ENCODE results near the gene FNBP1.

The FNBP1 gene

DNA sequence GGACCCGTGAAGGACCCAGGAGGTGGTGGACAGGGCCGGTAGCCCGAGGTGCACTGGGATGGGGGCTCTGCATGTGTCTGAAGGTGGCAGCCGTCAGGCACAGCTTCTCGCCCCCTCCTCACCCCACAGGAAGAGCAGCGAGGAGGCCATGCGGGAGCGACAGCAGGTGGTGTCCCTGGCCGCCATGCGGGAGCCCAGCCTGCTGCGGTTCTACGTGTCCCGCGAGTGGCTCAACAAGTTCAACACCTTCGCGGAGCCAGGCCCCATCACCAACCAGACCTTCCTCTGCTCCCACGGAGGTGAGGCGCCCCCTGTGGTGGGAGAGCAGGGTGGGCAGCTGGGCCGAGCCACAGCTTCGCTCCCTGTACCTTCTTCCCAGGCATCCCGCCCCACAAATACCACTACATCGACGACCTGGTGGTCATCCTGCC lies 167.8 kb downstream of the FNBP1 start:
- no peak overlapping the region for H3K4me2 ChIP-seq (ENCODE audit: low read depth, low read length, poor library complexity, severe bottlenecking)
- no peaks in the 10 kb centered on the region for H3K9me3 ChIP-seq (ENCODE audit: insufficient read depth, low read length)
- H3K27me3 ChIP-seq (ENCODE audit: low read length): no peaks in the 10 kb centered on the region
- no peak overlapping the region for H3K27ac ChIP-seq (ENCODE audit: low read depth, low read length)
- H3K36me3 ChIP-seq (ENCODE audit: low read length): no peaks in the 10 kb centered on the region
- H3K9ac ChIP-seq (ENCODE audit: low read length): no peak overlapping the region
- H3F3A ChIP-seq (ENCODE audit: insufficient read depth): no peaks in the 10 kb centered on the region
- H3K4me3 ChIP-seq (ENCODE audit: insufficient read depth, low read length, poor library complexity, severe bottlenecking): no peak overlapping the region
- H4K20me1 ChIP-seq (ENCODE audit: low read depth, low read length): no peaks in the 10 kb centered on the region
- TF ChIP-seq EZH2phosphoT487 (conservative IDR thresholded peaks at IDR 0.05; ENCODE audit: low read length): no peak
- TF ChIP-seq, protein P1, sequence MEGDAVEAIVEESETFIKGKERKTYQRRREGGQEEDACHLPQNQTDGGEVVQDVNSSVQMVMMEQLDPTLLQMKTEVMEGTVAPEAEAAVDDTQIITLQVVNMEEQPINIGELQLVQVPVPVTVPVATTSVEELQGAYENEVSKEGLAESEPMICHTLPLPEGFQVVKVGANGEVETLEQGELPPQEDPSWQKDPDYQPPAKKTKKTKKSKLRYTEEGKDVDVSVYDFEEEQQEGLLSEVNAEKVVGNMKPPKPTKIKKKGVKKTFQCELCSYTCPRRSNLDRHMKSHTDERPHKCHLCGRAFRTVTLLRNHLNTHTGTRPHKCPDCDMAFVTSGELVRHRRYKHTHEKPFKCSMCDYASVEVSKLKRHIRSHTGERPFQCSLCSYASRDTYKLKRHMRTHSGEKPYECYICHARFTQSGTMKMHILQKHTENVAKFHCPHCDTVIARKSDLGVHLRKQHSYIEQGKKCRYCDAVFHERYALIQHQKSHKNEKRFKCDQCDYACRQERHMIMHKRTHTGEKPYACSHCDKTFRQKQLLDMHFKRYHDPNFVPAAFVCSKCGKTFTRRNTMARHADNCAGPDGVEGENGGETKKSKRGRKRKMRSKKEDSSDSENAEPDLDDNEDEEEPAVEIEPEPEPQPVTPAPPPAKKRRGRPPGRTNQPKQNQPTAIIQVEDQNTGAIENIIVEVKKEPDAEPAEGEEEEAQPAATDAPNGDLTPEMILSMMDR (IDR thresholded peaks at IDR 0.05; ENCODE audit: insufficient read depth, low read length, poor library complexity, severe bottlenecking): no peak
- H2AFZ ChIP-seq (ENCODE audit: low read depth, low read length, severe bottlenecking): no peak overlapping the region
- no peaks in the 10 kb centered on the region for H3K9me2 ChIP-seq (replicated peaks; ENCODE audit: insufficient read depth, low read length)
- H3K79me2 ChIP-seq (ENCODE audit: insufficient read depth, low read length): no peaks in the 10 kb centered on the region

DNA sequence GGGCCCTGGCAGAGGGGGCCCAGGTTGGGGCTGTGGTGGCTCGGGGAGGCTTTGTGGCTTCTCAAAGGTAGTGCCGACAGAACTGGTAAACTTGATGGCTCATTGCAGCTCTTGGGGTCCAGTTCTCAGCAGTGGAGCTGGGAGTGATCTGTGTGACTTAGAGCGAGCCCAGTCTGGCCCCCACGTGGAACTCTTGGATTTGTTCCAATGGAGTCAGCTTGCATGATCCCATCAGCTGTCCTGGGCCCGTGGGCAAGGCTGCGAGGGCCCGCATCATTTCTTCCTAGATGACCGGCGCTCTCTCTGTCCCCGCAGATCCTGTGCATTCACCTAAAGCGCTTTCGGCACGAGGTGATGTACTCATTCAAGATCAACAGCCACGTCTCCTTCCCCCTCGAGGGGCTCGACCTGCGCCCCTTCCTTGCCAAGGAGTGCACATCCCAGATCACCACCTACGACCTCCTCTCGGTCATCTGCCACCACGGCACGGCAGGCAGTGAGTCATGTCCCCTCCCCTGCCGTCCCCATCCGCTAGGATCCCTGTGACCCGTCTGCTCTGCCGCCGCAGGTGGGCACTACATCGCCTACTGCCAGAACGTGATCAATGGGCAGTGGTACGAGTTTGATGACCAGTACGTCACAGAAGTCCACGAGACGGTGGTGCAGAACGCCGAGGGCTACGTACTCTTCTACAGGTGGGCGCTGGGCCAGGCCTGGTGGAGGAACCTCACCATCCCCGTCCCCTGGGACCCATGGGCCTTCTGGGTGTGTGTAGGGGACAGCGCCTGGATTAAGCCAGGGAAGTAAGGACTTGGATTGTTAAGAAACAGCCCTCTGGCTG lies 168.5 kb downstream of the FNBP1 start:
- Histone ChIP-seq H2AFZ (ENCODE audit: low read depth, low read length, severe bottlenecking) (no peak overlapping the region), H3K36me3 (ENCODE audit: low read length) (no peaks in the 10 kb centered on the region), H3K9ac (ENCODE audit: low read length) (no peak overlapping the region), H3K9me2 (replicated peaks; ENCODE audit: insufficient read depth, low read length) (no peaks in the 10 kb centered on the region), H3K4me3 (ENCODE audit: insufficient read depth, low read length, poor library complexity, severe bottlenecking) (no peak overlapping the region), H3F3A (ENCODE audit: insufficient read depth) (no peaks in the 10 kb centered on the region), H3K27ac (ENCODE audit: low read depth, low read length) (no peak overlapping the region), H3K79me2 (ENCODE audit: insufficient read depth, low read length) (no peaks in the 10 kb centered on the region), H3K4me2 (ENCODE audit: low read depth, low read length, poor library complexity, severe bottlenecking) (no peak overlapping the region), H3K9me3 (ENCODE audit: insufficient read depth, low read length) (no peaks in the 10 kb centered on the region), H4K20me1 (ENCODE audit: low read depth, low read length) (no peaks in the 10 kb centered on the region), H3K27me3 (ENCODE audit: low read length) (no peaks in the 10 kb centered on the region)
- no peak for TF ChIP-seq EZH2phosphoT487 (conservative IDR thresholded peaks at IDR 0.05; ENCODE audit: low read length)
- TF ChIP-seq, protein P1 (IDR thresholded peaks at IDR 0.05; ENCODE audit: insufficient read depth, low read length, poor library complexity, severe bottlenecking): no peak

DNA sequence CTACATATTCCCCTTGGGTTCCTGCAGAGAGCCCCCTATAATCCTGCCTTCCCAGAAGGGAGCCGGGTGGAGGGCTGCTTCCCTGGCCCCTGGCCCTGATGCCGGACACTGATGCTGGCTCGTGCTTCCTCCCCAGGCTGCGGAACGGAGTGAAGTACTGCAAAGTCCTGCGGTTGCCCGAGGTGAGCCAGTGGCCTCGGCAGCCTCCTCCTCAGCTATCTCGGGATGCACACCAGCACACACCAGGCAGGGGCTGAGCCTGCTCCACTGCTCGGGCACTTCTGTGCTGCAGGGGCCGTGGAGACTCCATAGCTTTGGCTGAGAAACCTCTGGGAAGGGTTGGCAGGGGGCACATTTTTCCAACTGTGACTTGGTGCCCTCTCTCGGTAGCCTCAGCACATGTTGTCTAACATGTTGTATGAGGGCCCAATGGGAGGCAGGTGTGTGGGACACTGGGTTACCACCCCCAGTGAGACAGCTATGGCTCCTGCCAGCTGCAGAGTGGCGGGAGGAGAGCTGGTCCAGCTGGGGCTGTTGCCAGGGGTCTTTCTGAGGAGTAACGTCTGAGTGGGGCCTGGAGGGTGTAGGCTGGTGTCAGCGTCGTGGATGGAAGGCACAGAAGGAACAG lies 169.3 kb downstream of the FNBP1 start:
- Histone ChIP-seq H3K4me3 (ENCODE audit: insufficient read depth, low read length, poor library complexity, severe bottlenecking) (no peak overlapping the region), H3K9me3 (ENCODE audit: insufficient read depth, low read length) (no peaks in the 10 kb centered on the region), H3K27me3 (ENCODE audit: low read length) (no peaks in the 10 kb centered on the region), H3F3A (ENCODE audit: insufficient read depth) (no peaks in the 10 kb centered on the region), H3K36me3 (ENCODE audit: low read length) (no peaks in the 10 kb centered on the region), H3K9ac (ENCODE audit: low read length) (no peak overlapping the region), H3K4me2 (ENCODE audit: low read depth, low read length, poor library complexity, severe bottlenecking) (no peak overlapping the region), H3K79me2 (ENCODE audit: insufficient read depth, low read length) (no peaks in the 10 kb centered on the region), H2AFZ (ENCODE audit: low read depth, low read length, severe bottlenecking) (no peak overlapping the region), H3K27ac (ENCODE audit: low read depth, low read length) (no peak overlapping the region), H3K9me2 (replicated peaks; ENCODE audit: insufficient read depth, low read length) (no peaks in the 10 kb centered on the region), H4K20me1 (ENCODE audit: low read depth, low read length) (no peaks in the 10 kb centered on the region)
- TF ChIP-seq, protein P1 (IDR thresholded peaks at IDR 0.05; ENCODE audit: insufficient read depth, low read length, poor library complexity, severe bottlenecking): no peak
- TF ChIP-seq EZH2phosphoT487 (conservative IDR thresholded peaks at IDR 0.05; ENCODE audit: low read length): no peak
